Smooth muscle cell (in vitro differentiated cells): ENCODE measurements around the gene TMC2. TPM values are rescaled to one million over a fixed set of nuclear protein-coding genes. Genes with fewer than 3 reads are reported as not detected.

Source experiments
- DNase-seq: peaks from one replicate; lab custom pipeline; 2025; ENCODE audit not compliant: unreplicated experiment; lab: John Stamatoyannopoulos, UW
- H2AFZ ChIP-seq: fragments of 200-600 bp; sonication (generic); 2 replicates; pipeline ENCODE4 v1.6.0; 2016; ENCODE audit warnings: antibody characterized with exemption, low read depth, mild to moderate bottlenecking
- H3F3A ChIP-seq: fragments of 200-600 bp; sonication (generic); 2 replicates; pipeline ENCODE4 v1.6.0; 2017; ENCODE audit warnings: antibody characterized with exemption, low read depth
- H3K27ac ChIP-seq: fragments of 200-600 bp; sonication (generic); 2 replicates; pipeline ENCODE4 v1.5.1; 2016; ENCODE audit warnings: low read depth, mild to moderate bottlenecking
- H3K27me3 ChIP-seq: fragments of 200-600 bp; sonication (generic); 2 replicates; pipeline ENCODE4 v1.6.1; 2016; ENCODE audit warnings: low read depth, mild to moderate bottlenecking
- H3K36me3 ChIP-seq: fragments of 200-600 bp; sonication (generic); 2 replicates; pipeline ENCODE4 v1.5.1; 2016; ENCODE audit warnings: low read depth
- H3K4me1 ChIP-seq: fragments of 200-600 bp; sonication (generic); 2 replicates; pipeline ENCODE4 v1.5.1; 2016; ENCODE audit warnings: low read depth
- H3K4me2 ChIP-seq: fragments of 200-600 bp; sonication (generic); 2 replicates; pipeline ENCODE4 v1.6.0; 2016; ENCODE audit warnings: mild to moderate bottlenecking
- H3K4me3 ChIP-seq: fragments of 200-600 bp; sonication (generic); 2 replicates; pipeline ENCODE4 v1.5.1; 2016; ENCODE audit warnings: mild to moderate bottlenecking
- H3K79me2 ChIP-seq: fragments of 200-600 bp; sonication (generic); 2 replicates; pipeline ENCODE4 v1.6.0; 2016; ENCODE audit warnings: low read depth, mild to moderate bottlenecking
- H3K9ac ChIP-seq: fragments of 200-600 bp; sonication (generic); 2 replicates; pipeline ENCODE4 v1.6.0; 2016; ENCODE audit warnings: low read depth
- H3K9me3 ChIP-seq: fragments of 200-600 bp; sonication (generic); replicated peaks from 2 replicates; pipeline ENCODE4 v1.5.1; 2016; ENCODE audit warnings: low read depth
- H4K20me1 ChIP-seq: fragments of 200-600 bp; sonication (generic); 2 replicates; pipeline ENCODE4 v1.6.0; 2016; ENCODE audit warnings: low read depth
- WGBS: methylation state at CpG from one replicate; pipeline ENCODE4 v1.1.7; 2016; ENCODE audit warnings: low lambda C conversion rate; 5-methylcytosine and 5-hydroxymethylcytosine counted together
- polyA plus RNA-seq: library from polyadenylated mRNA; unstranded; fragments of >200 nt; fragmentation: Nextera tagmentation; extraction: Ambion mirVana; gene quantifications from 2 replicates; pipeline ENCODE4 v1.2.1, GENCODE V29; 2016
- total RNA-seq: library from RNA; depleted of rRNA; stranded (reverse); fragments of >200 nt; gene quantifications from 2 replicates; pipeline ENCODE4 v1.2.3, GENCODE V29; 2014
- TF ChIP-seq, protein P1 (sequence below): fragments of 200-600 bp; sonication (generic); IDR thresholded peaks from 2 replicates; pipeline ENCODE4 v1.5.1; 2017; ENCODE audit warnings: borderline replicate concordance, mild to moderate bottlenecking, antibody characterized with exemption; ENCODE audit not compliant: insufficient read depth, poor library complexity, severe bottlenecking

The TMC2 gene
- total and polyA plus RNA-seq, 2 experiments from 2014 or later: not detected

DNA sequence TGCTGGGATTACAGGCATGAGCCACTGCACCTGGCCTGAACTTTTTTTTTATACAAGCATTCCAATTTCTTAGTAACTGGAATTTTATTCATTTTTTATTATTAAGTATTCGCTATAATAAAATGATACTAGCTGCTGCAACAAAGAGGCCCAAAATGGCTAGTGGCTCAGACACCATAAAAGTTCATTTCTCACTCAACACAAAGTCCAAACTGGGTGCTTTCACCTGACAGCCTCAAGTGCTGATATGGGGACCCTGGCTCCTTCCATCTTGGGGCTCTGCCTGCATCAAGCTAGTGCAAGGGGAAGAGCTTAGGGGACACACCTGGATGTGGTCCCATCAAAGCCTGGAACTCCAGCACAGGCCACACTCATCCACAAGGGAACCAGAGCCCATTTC lies 103.9 kb downstream of the TMC2 start:
- Histone ChIP-seq H3K27me3 (peaks cover 11% of the 10 kb centered on the region), H3K4me3 (no peak overlapping the region), H3K4me1 (no peaks in the 10 kb centered on the region), H3K27ac (no peak overlapping the region), H3K9me3 (no peaks in the 10 kb centered on the region), H3K9ac (no peak overlapping the region), H3K4me2 (no peak overlapping the region), H4K20me1 (no peaks in the 10 kb centered on the region), H2AFZ (no peak overlapping the region), H3K79me2 (no peaks in the 10 kb centered on the region), H3F3A (no peaks in the 10 kb centered on the region), H3K36me3 (no peaks in the 10 kb centered on the region)
- TF ChIP-seq, protein P1, sequence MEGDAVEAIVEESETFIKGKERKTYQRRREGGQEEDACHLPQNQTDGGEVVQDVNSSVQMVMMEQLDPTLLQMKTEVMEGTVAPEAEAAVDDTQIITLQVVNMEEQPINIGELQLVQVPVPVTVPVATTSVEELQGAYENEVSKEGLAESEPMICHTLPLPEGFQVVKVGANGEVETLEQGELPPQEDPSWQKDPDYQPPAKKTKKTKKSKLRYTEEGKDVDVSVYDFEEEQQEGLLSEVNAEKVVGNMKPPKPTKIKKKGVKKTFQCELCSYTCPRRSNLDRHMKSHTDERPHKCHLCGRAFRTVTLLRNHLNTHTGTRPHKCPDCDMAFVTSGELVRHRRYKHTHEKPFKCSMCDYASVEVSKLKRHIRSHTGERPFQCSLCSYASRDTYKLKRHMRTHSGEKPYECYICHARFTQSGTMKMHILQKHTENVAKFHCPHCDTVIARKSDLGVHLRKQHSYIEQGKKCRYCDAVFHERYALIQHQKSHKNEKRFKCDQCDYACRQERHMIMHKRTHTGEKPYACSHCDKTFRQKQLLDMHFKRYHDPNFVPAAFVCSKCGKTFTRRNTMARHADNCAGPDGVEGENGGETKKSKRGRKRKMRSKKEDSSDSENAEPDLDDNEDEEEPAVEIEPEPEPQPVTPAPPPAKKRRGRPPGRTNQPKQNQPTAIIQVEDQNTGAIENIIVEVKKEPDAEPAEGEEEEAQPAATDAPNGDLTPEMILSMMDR: no peak
- WGBS: 0% methylated on average over 1 of the region's 1 CpG
- no peak for DNase-seq

DNA sequence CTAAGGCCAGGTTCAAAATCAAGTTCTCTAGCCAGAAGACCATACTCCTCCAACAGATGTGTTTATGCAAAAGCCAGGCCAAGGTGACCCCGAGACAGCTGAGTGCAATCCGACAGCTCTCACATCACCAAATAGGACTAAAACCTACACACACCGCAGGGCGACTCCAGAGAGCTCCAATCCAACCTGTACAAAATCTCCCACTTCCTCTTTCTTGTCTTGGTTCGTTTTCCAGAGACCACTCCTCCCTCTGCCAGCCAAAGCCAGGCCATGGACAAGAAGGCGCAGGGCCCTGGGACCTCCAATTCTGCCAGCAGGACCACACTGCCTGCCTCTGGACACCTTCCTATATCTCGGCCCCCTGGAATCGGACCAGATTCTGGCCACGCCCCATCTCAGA lies 104.5 kb downstream of the TMC2 start:
- Histone ChIP-seq H3K27ac (no peak overlapping the region), H4K20me1 (no peaks in the 10 kb centered on the region), H3K27me3 (peaks cover 5% of the 10 kb centered on the region), H3K4me3 (no peak overlapping the region), H3K9ac (no peak overlapping the region), H3K36me3 (no peaks in the 10 kb centered on the region), H3K4me1 (no peaks in the 10 kb centered on the region), H3K9me3 (no peaks in the 10 kb centered on the region), H2AFZ (no peak overlapping the region), H3K79me2 (no peaks in the 10 kb centered on the region), H3F3A (no peaks in the 10 kb centered on the region), H3K4me2 (no peak overlapping the region)
- DNase-seq: no peak
- TF ChIP-seq, protein P1: no peak
- 86% methylated on average over 9 of the region's 9 CpGs for WGBS

- H3K27ac ChIP-seq: no peak overlapping the region
- no peak overlapping the region for H3K9ac ChIP-seq
- H3K4me1 ChIP-seq: no peaks in the 10 kb centered on the region
- no peak overlapping the region for H3K4me3 ChIP-seq
- no peaks in the 10 kb centered on the region for H3K79me2 ChIP-seq
- no peak overlapping the region for H3K4me2 ChIP-seq
- TF ChIP-seq, protein P1: no peak
- DNase-seq: no peak
- H3K36me3 ChIP-seq: no peaks in the 10 kb centered on the region
- H3F3A ChIP-seq: no peaks in the 10 kb centered on the region
- no peaks in the 10 kb centered on the region for H3K27me3 ChIP-seq
- H3K9me3 ChIP-seq: no peaks in the 10 kb centered on the region
- H4K20me1 ChIP-seq: no peaks in the 10 kb centered on the region
- no peak overlapping the region for H2AFZ ChIP-seq
- 0% methylated on average over 1 of the region's 1 CpG for WGBS
Measured at GRCh38 chr20:2643708-2644107, 107.3 kb downstream of the TMC2 start.
